Measurements from ENCODE around the gene EFHC1.

EFHC1 gene

GRCh38 chr6:52546192-52546591 is 126.0 kb downstream of the EFHC1 start:
- TF ChIP-seq ZFX (IDR thresholded peaks at IDR 0.05), result no peak
- no peak for TF ChIP-seq CTCF (conservative IDR thresholded peaks at IDR 0.05)
- H3K27ac ChIP-seq, result no peak overlapping the region

GRCh38 chr6:52546678-52547077 is 126.5 kb downstream of the EFHC1 start:
- TF ChIP-seq CTCF (conservative IDR thresholded peaks at IDR 0.05), result no peak
- no peak overlapping the region for H3K27ac ChIP-seq

- H3K27ac ChIP-seq, result no peak overlapping the region
- no peak for TF ChIP-seq ZFX (IDR thresholded peaks at IDR 0.05)
- TF ChIP-seq CTCF (conservative IDR thresholded peaks at IDR 0.05), result no peak
Observed at GRCh38 chr6:52547647-52548352, 127.7 kb downstream of the EFHC1 start.

- no peak for TF ChIP-seq CTCF (conservative IDR thresholded peaks at IDR 0.05)
- no peak for TF ChIP-seq ZFX (IDR thresholded peaks at IDR 0.05)
- no peak overlapping the region for H3K27ac ChIP-seq
Observed at GRCh38 chr6:52548353-52548713, 128.2 kb downstream of the EFHC1 start.

- no peak overlapping the region for H3K27ac ChIP-seq
- TF ChIP-seq CTCF (conservative IDR thresholded peaks at IDR 0.05), result no peak
- TF ChIP-seq ZFX (IDR thresholded peaks at IDR 0.05), result no peak
Observed at GRCh38 chr6:52548999-52549398, 128.9 kb downstream of the EFHC1 start.

- H3K27ac ChIP-seq, result no peak overlapping the region
Observed at GRCh38 chr6:52549428-52549827, 129.3 kb downstream of the EFHC1 start.

More at GRCh38 chr6:52549428-52549827, 129.3 kb downstream of the EFHC1 start:
- TF ChIP-seq ZFX (IDR thresholded peaks at IDR 0.05) (no peak), CTCF (conservative IDR thresholded peaks at IDR 0.05) (no peak)
